Caco-2 (cell line): ENCODE measurements around the gene FBXO40. TPM values are rescaled to one million over a fixed set of nuclear protein-coding genes. Genes with fewer than 3 reads are reported as not detected.
A peak's percentile ranks its signal among the peaks of the same experiment; 100 is the strongest.

Experiments used
- BruUV-seq: library from RNA; stranded (reverse); fragments of 400-500 nt; replicated peaks from 2 replicates; lab custom pipeline; 2021; lab: Mats Ljungman, UMichigan
- CTCF ChIA-PET: fragments of 300-600 bp; sonication (Branson Sonifier 250); formaldehyde crosslinking; loops from one replicate; lab custom pipeline; 2022; ENCODE audit warnings: antibody characterized with exemption; lab: Charles Lee
- POLR2A ChIA-PET: fragments of 300-600 bp; sonication (Branson Sonifier 250); formaldehyde crosslinking; loops from one replicate; lab custom pipeline; 2022; ENCODE audit warnings: antibody characterized with exemption; lab: Charles Lee
- DNase-seq, 2 experiments: peaks; one replicate each; pipeline versions ENCODE4 v3.0.0 to v3.0.0-alpha.2; 2020 to 2022
- H3K27me3 ChIP-seq: replicated peaks from 2 replicates; pipeline ENCODE4 v1.6.0; 2011; ENCODE audit warnings: low read length; ENCODE audit not compliant: control insufficient read depth, insufficient read depth
- H3K36me3 ChIP-seq: 2 replicates; pipeline ENCODE4 v1.5.1; 2011; ENCODE audit warnings: low read length; ENCODE audit not compliant: control insufficient read depth, insufficient read depth
- H3K4me1 ChIP-seq: fragments of 250-450 bp; sonication (Bioruptor Pico); 2 replicates; pipeline ENCODE4 v1.5.1; 2020; ENCODE audit warnings: mild to moderate bottlenecking
- H3K4me3 ChIP-seq: 2 replicates; pipeline ENCODE4 v1.5.1; 2011; ENCODE audit warnings: low read depth, mild to moderate bottlenecking, control low read depth, low read length
- H3K9me3 ChIP-seq: fragments of 250-450 bp; sonication (Bioruptor Pico); 2 replicates; pipeline ENCODE4 v1.5.1; 2020; ENCODE audit warnings: mild to moderate bottlenecking, moderate library complexity
- H3K27ac Mint-ChIP-seq: one replicate; pipeline ENCODE4 v1.8.0; 2022; ENCODE audit warnings: mixed read lengths; ENCODE audit not compliant: unreplicated experiment
- H3K27me3 Mint-ChIP-seq: one replicate; pipeline ENCODE4 v1.8.0; 2022; ENCODE audit warnings: mixed read lengths; ENCODE audit not compliant: insufficient read depth, unreplicated experiment
- H3K36me3 Mint-ChIP-seq: one replicate; pipeline ENCODE4 v1.8.0; 2022; ENCODE audit warnings: mild to moderate bottlenecking, mixed read lengths; ENCODE audit not compliant: insufficient read depth, unreplicated experiment
- H3K4me1 Mint-ChIP-seq: one replicate; pipeline ENCODE4 v1.8.0; 2022; ENCODE audit warnings: low read depth, mixed read lengths; ENCODE audit not compliant: unreplicated experiment
- H3K4me3 Mint-ChIP-seq: one replicate; pipeline ENCODE4 v1.8.0; 2022; ENCODE audit warnings: mild to moderate bottlenecking, moderate library complexity, mixed read lengths; ENCODE audit not compliant: unreplicated experiment
- H3K9me3 Mint-ChIP-seq: one replicate; pipeline ENCODE4 v1.8.0; 2022; ENCODE audit warnings: mixed read lengths; ENCODE audit not compliant: unreplicated experiment
- CTCF ChIP-seq, 2 experiments: fragments of 200-600 bp in 1 of 2; IDR thresholded peaks; 1 replicate in 1 of 2; 2 replicates in 1 of 2; pipeline versions ENCODE4 v1.5.1 to v1.8.0; 2011 to 2022; ENCODE audit warnings: antibody characterized with exemption in 1 of 2, control low read depth in 1 of 2, inconsistent platforms in 1 of 2, low read depth in 1 of 2, low read length in 1 of 2, mild to moderate bottlenecking in 1 of 2, moderate library complexity in 1 of 2; ENCODE audit not compliant: insufficient read depth in 1 of 2, severe bottlenecking in 1 of 2, unreplicated experiment in 1 of 2
- intact Hi-C: fragments of 100-400 bp; cut with micrococcal nuclease; formaldehyde crosslinking; loops from one replicate; pipeline ENCODE4 v1.10.0; 2022; ENCODE audit not compliant: unreplicated experiment
- total RNA-seq: library from RNA; stranded (reverse); gene quantifications from 2 replicates; pipeline ENCODE4 v1.2.3, GENCODE V29; 2022

The FBXO40 gene
- total RNA-seq, 1 experiment from 2014 or later: not detected

GRCh38 chr3:121567649-121568048 lies 25.5 kb upstream of the FBXO40 start, which contains the start of gene ARGFX:
ARGFX (plus strand) TSS chr3:121567949; CDS start chr3:121570714, 2,765 bp downstream.
- TF ChIP-seq CTCF (IDR thresholded peaks at IDR 0.05; ENCODE audit: insufficient read depth in 1 of 2, low read depth in 1 of 2, low read length in 1 of 2, severe bottlenecking in 1 of 2, unreplicated experiment in 1 of 2): no peak
- H3K9me3 Mint-ChIP-seq: no peaks in the 10 kb centered on the region
- no peak within 1 kb of the TSS for H3K27ac Mint-ChIP-seq
- Histone ChIP-seq H3K4me3 (no peak within 1 kb of the TSS), H3K9me3 (no peaks in the 10 kb centered on the region), H3K36me3 (no peaks in the 10 kb centered on the region), H3K27me3 (no peaks in the 10 kb centered on the region), H3K4me1 (no peaks in the 10 kb centered on the region)
- H3K36me3 Mint-ChIP-seq: no peaks in the 10 kb centered on the region
- intact Hi-C loops: no loop called here
- BruUV-seq: no TSS peak
- H3K4me3 Mint-ChIP-seq: no peak within 1 kb of the TSS
- H3K4me1 Mint-ChIP-seq: no peaks in the 10 kb centered on the region
- ChIA-PET CTCF (no interaction called here), POLR2A (no interaction called here)
- no peak for DNase-seq
- H3K27me3 Mint-ChIP-seq: no peaks in the 10 kb centered on the region

- no peak overlapping the region for H3K4me3 Mint-ChIP-seq
- no peaks in the 10 kb centered on the region for H3K9me3 Mint-ChIP-seq
Observed at GRCh38 chr3:121574449-121574848, 18.7 kb upstream of the FBXO40 start.

GRCh38 chr3:121581691-121582090 lies 11.5 kb upstream of the FBXO40 start:
- Mint-ChIP-seq H3K4me3 (no peak overlapping the region), H3K36me3 (no peaks in the 10 kb centered on the region), H3K9me3 (no peaks in the 10 kb centered on the region), H3K27ac (no peak overlapping the region), H3K27me3 (peaks cover 10% of the 10 kb centered on the region), H3K4me1 (no peaks in the 10 kb centered on the region)
- BruUV-seq: no TSS peak
- ChIA-PET CTCF (no interaction called here), POLR2A (no interaction called here)
- Histone ChIP-seq H3K9me3 (no peaks in the 10 kb centered on the region), H3K4me3 (no peak overlapping the region), H3K4me1 (no peaks in the 10 kb centered on the region), H3K27me3 (no peaks in the 10 kb centered on the region), H3K36me3 (no peaks in the 10 kb centered on the region)
- DNase-seq: no peak
- intact Hi-C loops: no loop called here
- TF ChIP-seq CTCF (IDR thresholded peaks at IDR 0.05; ENCODE audit: insufficient read depth in 1 of 2, low read depth in 1 of 2, low read length in 1 of 2, severe bottlenecking in 1 of 2, unreplicated experiment in 1 of 2): no peak

More at GRCh38 chr3:121574449-121574848, 18.7 kb upstream of the FBXO40 start:
- H3K4me1 ChIP-seq: peaks cover 5% of the 10 kb centered on the region
- no peaks in the 10 kb centered on the region for H3K9me3 ChIP-seq
- BruUV-seq: no TSS peak
- POLR2A ChIA-PET: no interaction called here
- no peak overlapping the region for H3K27ac Mint-ChIP-seq
- H3K27me3 Mint-ChIP-seq: no peaks in the 10 kb centered on the region
- H3K36me3 Mint-ChIP-seq: no peaks in the 10 kb centered on the region
- DNase-seq: peak; percentile 53 to 71
- CTCF ChIA-PET: no interaction called here
- no peaks in the 10 kb centered on the region for H3K4me1 Mint-ChIP-seq
- no peak overlapping the region for H3K4me3 ChIP-seq
- H3K27me3 ChIP-seq: no peaks in the 10 kb centered on the region
- intact Hi-C loops: no loop called here
- TF ChIP-seq CTCF (IDR thresholded peaks at IDR 0.05; ENCODE audit: insufficient read depth in 1 of 2, low read depth in 1 of 2, low read length in 1 of 2, severe bottlenecking in 1 of 2, unreplicated experiment in 1 of 2): no peak
- no peaks in the 10 kb centered on the region for H3K36me3 ChIP-seq
